Measurements from ENCODE around the gene CPNE7.

DNA sequence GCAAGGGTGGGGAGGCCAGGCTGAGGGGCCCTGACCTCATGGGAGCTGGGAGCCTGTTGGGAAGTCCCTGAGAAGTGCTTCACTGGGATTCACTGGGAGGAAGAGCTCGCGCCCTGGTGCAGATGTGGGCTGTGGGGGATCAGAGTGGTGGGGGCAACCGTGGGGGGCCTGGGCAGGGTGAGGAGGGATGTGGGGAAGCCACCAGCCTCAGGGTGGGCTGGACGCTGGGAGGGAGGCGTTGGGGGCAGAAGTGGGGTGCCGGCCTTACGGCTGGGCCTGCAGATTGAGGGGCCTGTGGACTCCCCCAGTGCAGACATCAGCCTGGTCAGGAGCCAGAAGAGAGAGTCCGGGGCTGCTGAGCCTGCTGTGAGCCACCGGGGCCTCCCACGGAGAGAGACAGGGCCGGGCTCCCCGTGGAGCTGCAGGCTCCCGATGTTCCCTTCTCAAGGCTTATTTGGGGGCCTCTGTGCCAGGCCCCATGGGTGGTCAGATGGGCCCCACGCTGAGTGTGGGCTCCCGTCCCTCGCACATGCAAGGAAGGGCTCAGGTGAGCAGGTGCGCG is 45.7 kb downstream of the CPNE7 start:
- TF ChIP-seq GATA3 (IDR thresholded peaks at IDR 0.05; ENCODE audit: low read depth, low read length) (no peak), GATA2 (IDR thresholded peaks at IDR 0.05; ENCODE audit: low read depth, low read length) (no peak)
